HUES48 (cell line): ENCODE results near the gene ATXN1.

Experiments used
- H3K27ac ChIP-seq: one replicate; pipeline ENCODE4 v1.7.0; 2013; ENCODE audit warnings: low read depth, low read length, inconsistent platforms
- H3K27me3 ChIP-seq: 2 replicates; pipeline ENCODE4 v1.6.1; 2013; ENCODE audit warnings: mild to moderate bottlenecking, low read length; ENCODE audit not compliant: control insufficient read depth, insufficient read depth
- H3K36me3 ChIP-seq: 2 replicates; pipeline ENCODE4 v1.6.1; 2013; ENCODE audit warnings: low read length; ENCODE audit not compliant: control insufficient read depth, insufficient read depth
- H3K4me1 ChIP-seq: 2 replicates; pipeline ENCODE4 v1.6.1; 2013; ENCODE audit warnings: mild to moderate bottlenecking, low read length; ENCODE audit not compliant: control insufficient read depth, insufficient read depth
- H3K4me3 ChIP-seq: 2 replicates; pipeline ENCODE4 v1.5.1; 2013; ENCODE audit warnings: mild to moderate bottlenecking, low read depth, low read length
- H3K9ac ChIP-seq: 2 replicates; pipeline ENCODE4 v1.6.1; 2013; ENCODE audit warnings: mild to moderate bottlenecking, low read depth, low read length, moderate library complexity
- H3K9me3 ChIP-seq: 2 replicates; pipeline ENCODE4 v1.6.1; 2013; ENCODE audit warnings: low read length; ENCODE audit not compliant: control insufficient read depth, insufficient read depth

The ATXN1 gene

DNA sequence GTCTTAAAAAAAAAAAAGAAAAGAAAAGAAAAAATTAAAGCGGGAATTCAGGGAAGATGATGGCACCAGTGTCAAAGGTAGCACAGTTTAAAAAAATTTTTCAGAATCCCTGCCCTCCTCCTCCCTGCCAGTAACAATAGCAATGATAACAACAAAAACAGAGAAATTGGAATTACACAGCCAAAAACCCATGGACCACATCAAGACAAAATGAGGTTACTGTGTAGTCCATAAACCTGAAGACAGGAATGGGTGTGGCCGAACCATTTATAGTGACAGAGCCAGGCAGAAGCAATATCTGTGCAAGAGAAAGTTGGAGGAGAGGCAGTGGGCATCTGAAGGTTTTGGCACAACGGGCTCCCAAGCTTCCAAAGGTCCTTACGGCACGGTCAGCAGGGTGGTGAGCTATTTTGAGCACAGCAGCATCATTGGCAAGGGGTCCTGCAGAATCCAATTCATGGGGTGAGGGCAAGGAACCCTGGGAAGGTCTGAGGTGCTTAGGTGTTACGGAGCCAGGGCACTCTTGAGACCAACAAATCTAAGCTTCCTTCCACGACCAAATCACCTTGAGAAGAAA is 320.5 kb downstream of the ATXN1 start:
- Histone ChIP-seq H3K4me3 (no peak overlapping the region), H3K36me3 (no peaks in the 10 kb centered on the region), H3K27ac (no peak overlapping the region), H3K9me3 (no peaks in the 10 kb centered on the region), H3K9ac (no peak overlapping the region), H3K4me1 (no peaks in the 10 kb centered on the region), H3K27me3 (no peaks in the 10 kb centered on the region)

DNA sequence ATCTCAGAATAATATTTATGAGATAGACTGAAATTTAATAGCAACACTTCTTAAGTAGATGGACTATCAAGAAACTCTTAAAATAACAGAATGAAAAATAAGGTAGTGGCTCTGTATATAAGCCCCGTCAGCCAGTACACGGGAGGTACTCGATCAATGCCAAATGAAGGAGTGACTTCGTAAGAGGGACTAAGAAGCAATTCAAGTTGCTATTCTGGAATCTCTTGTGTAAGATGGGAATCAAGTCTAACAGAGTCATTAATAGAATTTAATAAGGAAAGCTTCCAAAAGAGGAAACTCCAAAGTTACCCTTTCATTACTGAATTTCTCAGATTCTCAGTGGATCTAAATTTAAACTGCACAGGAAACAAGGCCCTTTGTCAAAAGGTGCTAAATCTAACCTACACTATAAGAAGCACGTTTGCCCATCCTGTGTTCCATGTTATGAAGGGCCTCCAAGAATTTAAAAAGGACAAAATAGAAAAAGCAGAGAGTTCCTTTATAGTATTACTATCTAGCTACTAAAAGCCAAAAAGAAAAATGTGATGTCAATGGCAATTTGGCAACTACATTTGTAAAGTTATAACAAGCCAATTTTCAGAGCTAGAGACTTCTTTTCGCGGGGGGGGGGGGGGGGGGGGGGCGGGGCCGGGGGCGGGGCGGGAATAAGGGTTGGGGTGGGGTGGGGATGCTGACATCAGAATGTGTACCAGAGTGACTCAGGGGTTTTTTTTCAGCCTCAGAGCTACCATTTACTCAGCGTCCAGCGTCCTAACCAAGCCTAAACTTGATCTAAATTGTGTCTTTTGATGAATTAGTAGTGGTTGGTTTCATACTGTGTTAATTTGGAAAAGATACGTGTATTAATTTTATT is 322.3 kb downstream of the ATXN1 start:
- H3K27me3 ChIP-seq, result no peaks in the 10 kb centered on the region
- no peaks in the 10 kb centered on the region for H3K36me3 ChIP-seq
- no peaks in the 10 kb centered on the region for H3K9me3 ChIP-seq
- no peak overlapping the region for H3K27ac ChIP-seq
- no peaks in the 10 kb centered on the region for H3K4me1 ChIP-seq
- no peak overlapping the region for H3K4me3 ChIP-seq
- H3K9ac ChIP-seq, result no peak overlapping the region

- no peaks in the 10 kb centered on the region for H3K36me3 ChIP-seq
- H3K4me3 ChIP-seq, result no peak overlapping the region
Observed at GRCh38 chr6:16437984-16438383, 323.3 kb downstream of the ATXN1 start.

GRCh38 chr6:16437095-16437494 is 324.2 kb downstream of the ATXN1 start:
- Histone ChIP-seq H3K27me3 (no peaks in the 10 kb centered on the region), H3K4me3 (no peak overlapping the region), H3K36me3 (no peaks in the 10 kb centered on the region), H3K9ac (no peak overlapping the region), H3K4me1 (0 out of 2 replicates have a peak, but pooled peaks cover 2% of the 10 kb centered on the region), H3K27ac (no peak overlapping the region), H3K9me3 (no peaks in the 10 kb centered on the region)

More at GRCh38 chr6:16437984-16438383, 323.3 kb downstream of the ATXN1 start:
- Histone ChIP-seq H3K9me3 (no peaks in the 10 kb centered on the region), H3K27me3 (no peaks in the 10 kb centered on the region), H3K27ac (no peak overlapping the region), H3K4me1 (no peaks in the 10 kb centered on the region), H3K9ac (no peak overlapping the region)

GRCh38 chr6:16436550-16436949 is 324.7 kb downstream of the ATXN1 start:
- H3K36me3 ChIP-seq, result no peaks in the 10 kb centered on the region
- peaks cover 6% of the 10 kb centered on the region; the same call in 1 of the 2 replicates for H3K4me1 ChIP-seq
- no peak overlapping the region for H3K9ac ChIP-seq
- no peaks in the 10 kb centered on the region for H3K27me3 ChIP-seq
- no peak overlapping the region for H3K27ac ChIP-seq
- H3K9me3 ChIP-seq, result no peaks in the 10 kb centered on the region
- H3K4me3 ChIP-seq, result no peak overlapping the region

DNA sequence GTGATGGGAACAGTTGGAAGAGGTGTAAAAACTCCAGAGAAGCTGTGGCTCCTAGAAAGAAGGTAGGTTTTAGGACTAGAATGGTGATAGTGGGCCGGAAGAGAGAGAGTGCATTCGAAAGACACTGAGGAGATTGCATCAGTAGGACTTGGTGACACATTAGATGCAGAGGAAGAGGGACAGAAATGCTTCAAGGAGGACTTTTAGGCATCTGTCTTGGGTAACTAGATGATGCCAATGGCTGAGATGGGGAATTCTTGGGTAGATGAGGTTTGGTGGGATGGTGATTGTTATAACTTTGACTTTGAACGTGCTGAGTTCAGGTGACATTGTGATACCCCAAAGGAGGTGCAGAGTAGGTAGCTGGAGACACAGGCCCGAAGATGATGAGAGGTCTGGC is 326.4 kb downstream of the ATXN1 start:
- H3K9me3 ChIP-seq, result no peaks in the 10 kb centered on the region
- H3K4me3 ChIP-seq, result no peak overlapping the region
- H3K9ac ChIP-seq, result no peak overlapping the region
- peaks cover 6% of the 10 kb centered on the region; the same call in 1 of the 2 replicates for H3K4me1 ChIP-seq
- no peaks in the 10 kb centered on the region for H3K36me3 ChIP-seq
- no peaks in the 10 kb centered on the region for H3K27me3 ChIP-seq
- H3K27ac ChIP-seq, result no peak overlapping the region

DNA sequence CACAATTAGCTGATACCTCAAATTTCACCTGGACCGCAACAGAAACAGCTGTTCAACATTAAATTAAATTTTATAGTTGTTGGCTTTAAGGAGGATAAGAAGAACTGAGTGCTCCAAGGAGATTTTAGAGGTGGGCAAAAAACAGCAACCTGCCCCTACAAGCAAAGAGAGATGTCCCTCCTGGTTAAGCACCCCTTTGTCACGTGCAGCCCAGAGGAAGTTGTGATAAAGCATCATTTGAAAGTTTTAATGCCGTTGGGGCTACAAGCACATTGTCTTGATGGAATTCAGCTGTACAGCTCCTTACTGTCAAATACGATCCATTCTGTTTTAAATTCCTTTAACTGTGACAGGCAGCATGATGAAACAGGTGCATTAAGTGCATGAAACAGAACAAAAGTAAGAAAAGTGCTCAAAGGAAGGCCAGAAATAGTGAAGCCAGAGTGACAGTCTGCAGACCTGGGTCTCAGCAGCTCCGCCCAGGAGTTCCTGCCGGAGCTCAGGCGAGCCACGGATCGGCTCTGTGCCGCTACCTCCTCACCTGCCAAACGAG is 327.8 kb downstream of the ATXN1 start:
- H3K9me3 ChIP-seq, result no peaks in the 10 kb centered on the region
- H3K27ac ChIP-seq, result no peak overlapping the region
- H3K4me1 ChIP-seq, result peaks cover 6% of the 10 kb centered on the region; the same call in 1 of the 2 replicates
- no peaks in the 10 kb centered on the region for H3K27me3 ChIP-seq
- H3K36me3 ChIP-seq, result no peaks in the 10 kb centered on the region
- no peak overlapping the region for H3K4me3 ChIP-seq
- no peak overlapping the region for H3K9ac ChIP-seq

- Histone ChIP-seq H3K27ac (no peak overlapping the region), H3K36me3 (no peaks in the 10 kb centered on the region)
Observed at GRCh38 chr6:16432075-16433032, 328.9 kb downstream of the ATXN1 start.

DNA sequence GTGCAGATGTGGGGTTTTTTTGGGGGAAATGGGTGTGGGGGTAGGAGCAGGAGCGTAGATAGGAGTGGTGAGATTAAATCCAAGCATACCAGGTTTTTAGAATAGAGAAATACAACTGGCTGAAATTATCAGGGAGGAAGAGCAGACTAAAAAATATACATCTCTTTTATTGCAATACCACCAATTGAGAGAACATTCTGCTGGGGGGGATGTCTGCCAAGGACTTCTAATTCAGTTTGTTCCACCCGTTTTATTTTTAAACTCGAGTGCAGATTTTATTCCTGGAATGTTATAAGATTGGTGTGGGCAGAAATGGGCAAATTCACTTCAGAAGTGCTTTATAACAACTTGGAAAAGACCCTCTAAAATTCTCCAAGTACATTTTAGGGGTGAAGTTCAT is 330.2 kb downstream of the ATXN1 start:
- Histone ChIP-seq H3K4me3 (no peak overlapping the region), H3K4me1 (peaks cover 6% of the 10 kb centered on the region; the same call in 1 of the 2 replicates), H3K27me3 (no peaks in the 10 kb centered on the region), H3K36me3 (no peaks in the 10 kb centered on the region), H3K27ac (no peak overlapping the region), H3K9ac (no peak overlapping the region), H3K9me3 (no peaks in the 10 kb centered on the region)

More at GRCh38 chr6:16432075-16433032, 328.9 kb downstream of the ATXN1 start:
- no peak overlapping the region for H3K9ac ChIP-seq
- H3K27me3 ChIP-seq, result no peaks in the 10 kb centered on the region
- no peaks in the 10 kb centered on the region for H3K9me3 ChIP-seq
- no peak overlapping the region for H3K4me3 ChIP-seq
- H3K4me1 ChIP-seq, result peaks cover 6% of the 10 kb centered on the region; the same call in 1 of the 2 replicates

- Histone ChIP-seq H3K4me1 (peaks cover 6% of the 10 kb centered on the region; the same call in 1 of the 2 replicates), H3K27ac (no peak overlapping the region), H3K36me3 (no peaks in the 10 kb centered on the region), H3K27me3 (no peaks in the 10 kb centered on the region), H3K9me3 (no peaks in the 10 kb centered on the region), H3K9ac (no peak overlapping the region), H3K4me3 (no peak overlapping the region)
Observed at GRCh38 chr6:16430391-16431089, 330.7 kb downstream of the ATXN1 start.
